NCI-H1417 (cell line): ENCODE measurements around the gene G6PC1.
"Not testable (repeated sequence)": the region's sequence is repeated elsewhere in the genome, so short reads cannot be mapped to it uniquely, and the experiment has no call there.

Experiments used
- DNase-seq, 3 experiments: peaks; one replicate each; lab custom pipeline; 2025; lab: John Stamatoyannopoulos, UW

G6PC1 gene

DNA sequence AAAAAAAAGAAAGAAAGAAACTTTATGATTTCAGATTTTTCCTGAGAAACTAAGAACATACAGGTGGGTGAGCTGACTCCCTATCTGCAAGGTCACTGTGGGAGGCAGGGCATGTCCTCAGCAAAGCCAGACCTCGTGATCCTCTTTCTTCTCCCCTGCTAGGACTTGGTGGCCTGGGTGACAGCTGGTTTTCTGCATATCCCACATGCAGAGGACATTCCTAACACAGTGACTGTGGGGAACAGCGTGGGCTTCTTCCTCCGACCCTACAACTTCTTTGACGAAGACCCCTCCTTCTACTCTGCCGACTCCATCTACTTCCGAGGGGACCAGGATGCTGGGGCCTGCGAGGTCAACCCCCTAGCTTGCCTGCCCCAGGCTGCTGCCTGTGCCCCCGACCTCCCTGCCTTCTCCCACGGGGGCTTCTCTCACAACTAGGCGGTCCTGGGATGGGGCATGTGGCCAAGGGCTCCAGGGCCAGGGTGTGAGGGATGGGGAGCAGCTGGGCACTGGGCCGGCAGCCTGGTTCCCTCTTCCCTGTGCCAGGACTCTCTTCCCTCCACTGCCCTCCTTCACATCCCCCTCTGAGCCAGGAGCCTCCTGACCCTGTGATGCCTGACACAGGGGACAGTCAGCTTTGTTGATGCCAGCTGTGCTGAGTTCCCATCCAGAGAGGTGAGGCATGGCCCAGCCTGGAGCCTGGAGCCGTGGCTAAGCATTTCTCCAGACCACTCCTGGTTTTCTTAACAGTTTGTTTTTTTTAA is 26.5 kb upstream of the G6PC1 start:
- not testable (repeated sequence) for DNase-seq

DNA sequence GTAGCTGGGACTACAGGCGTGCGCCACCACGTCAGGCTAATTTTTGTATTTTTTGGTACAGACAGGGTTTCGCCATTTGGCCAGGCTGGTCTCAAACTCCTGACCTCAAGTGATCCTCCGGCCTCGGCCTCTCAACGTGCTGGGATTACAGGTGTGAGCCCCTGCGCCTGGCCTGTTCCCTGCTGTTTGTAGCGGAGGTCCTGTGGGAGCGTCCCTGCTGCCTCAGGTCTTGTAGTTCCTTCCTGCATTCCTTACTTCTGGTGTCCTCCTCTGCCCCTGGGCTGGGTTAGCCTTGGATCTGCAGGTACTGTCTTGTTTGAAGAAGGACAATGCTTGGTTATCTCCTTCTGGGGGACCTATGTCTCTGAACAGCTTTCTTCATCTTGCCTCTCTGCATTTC is 23.6 kb upstream of the G6PC1 start:
- no peak for DNase-seq

DNA sequence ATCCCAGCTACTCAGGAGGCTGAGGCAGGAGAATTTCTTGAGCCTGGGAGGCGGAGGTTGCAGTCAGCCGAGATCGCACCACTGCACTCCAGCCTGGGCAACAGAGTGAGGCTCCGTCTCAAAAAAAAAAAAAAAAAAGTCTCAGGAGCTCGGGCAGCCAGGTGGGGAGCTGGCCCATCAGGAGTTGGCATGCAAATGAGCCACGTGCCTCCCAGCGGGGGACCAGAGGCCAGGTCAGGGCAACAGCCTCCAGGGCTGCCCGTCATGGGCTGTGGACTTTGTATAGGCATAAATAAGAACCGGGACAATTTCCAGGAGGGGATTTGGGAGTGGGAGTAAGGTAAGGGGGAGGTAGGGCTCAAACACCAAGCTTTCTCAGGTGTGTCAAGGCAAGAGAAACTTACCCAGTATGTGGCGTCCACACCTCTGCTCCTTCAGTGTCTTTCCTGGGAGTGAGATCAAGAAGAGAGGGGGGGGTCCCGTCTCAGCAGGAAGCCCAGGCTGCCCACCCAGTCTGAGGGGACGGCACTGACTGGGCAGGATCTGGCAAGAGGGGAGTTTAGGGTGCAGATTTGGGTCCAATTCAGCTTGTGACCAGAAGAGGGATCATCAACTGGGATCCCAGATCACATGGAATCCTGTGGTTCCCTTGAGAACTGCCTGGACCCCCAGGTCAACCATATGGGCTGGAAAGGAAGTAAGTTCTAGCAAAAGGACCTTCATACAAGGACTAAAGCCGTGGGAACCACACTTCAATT is 22.3 kb upstream of the G6PC1 start:
- peak in 1 of 3 experiments; percentile 19 for DNase-seq

DNA sequence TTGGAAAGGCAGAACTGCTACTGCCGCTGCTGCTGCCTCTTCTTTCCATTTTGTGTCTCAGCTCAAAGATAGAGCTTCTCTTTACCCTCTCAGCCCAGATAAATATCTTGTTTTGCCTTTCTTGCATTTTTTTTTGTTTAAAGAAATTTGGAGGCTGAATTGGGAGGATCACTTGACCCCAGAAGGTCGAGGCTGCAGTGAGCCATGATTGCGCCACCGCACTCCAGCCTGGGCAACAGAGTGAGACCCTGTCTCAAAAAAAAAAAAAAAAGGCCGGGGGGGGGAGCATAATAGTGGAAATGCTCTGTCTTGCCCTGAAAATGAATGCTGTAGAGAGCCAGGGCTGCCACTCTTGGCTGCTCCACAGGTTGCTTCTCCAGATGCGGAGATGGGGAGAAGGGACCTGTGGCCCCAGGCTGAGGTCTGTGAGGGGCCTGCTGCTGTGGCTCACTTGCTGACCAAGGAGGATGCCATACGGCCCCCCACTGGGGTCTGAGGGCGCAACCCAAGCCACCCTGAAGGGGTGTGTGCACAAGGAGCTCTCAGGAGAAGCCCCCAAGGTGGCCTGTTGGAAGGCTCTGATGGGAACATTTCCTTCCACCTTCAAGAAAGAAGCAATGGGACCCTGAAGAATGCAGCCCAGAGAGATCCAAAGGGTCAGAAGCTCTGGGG is 21.5 kb upstream of the G6PC1 start:
- DNase-seq, result no peak

DNA sequence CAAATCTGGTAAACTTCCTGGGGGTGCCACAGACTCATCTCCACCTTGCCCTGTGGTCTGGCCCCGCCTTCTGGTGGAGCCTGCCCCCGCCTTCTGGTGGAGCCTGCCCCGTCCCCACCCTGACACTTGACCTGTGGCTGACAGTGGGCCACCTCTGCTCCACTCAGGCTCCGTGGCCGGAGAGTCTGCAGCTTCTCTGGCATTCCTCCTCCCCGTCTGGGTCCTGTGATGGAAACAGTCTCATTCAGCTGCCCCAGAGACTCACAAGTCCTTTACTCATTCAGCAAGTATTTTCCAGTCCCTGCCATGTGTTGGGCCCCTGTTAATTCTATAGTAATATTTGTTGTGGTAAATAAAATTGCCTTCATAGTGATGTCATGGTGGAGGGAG is 21.0 kb upstream of the G6PC1 start:
- DNase-seq, result no peak

DNA sequence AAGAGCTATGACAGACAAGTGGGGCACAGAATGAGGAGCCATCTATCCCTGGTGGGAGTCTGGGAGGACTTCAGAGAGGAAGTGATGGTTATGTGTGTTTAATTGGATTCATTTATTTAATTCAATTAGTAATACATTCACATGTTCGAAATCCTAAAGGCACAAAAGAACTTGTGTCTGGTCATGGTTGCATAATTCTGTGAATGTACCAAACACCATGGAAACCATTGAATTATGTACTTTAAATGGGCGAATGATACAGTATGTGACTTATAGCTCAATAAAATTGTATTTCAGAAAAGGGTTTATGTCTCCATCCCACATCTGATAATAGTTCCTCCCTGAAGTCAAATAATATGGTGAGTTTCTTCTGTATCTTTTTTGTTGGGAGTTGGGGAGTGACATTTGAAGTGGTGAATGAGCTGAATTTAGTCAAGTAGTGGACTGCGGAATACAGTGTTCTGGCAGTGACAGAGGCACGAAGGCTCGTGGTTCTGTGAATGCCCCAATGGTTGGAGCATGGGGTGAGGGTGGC is 19.8 kb upstream of the G6PC1 start:
- DNase-seq, result no peak

DNA sequence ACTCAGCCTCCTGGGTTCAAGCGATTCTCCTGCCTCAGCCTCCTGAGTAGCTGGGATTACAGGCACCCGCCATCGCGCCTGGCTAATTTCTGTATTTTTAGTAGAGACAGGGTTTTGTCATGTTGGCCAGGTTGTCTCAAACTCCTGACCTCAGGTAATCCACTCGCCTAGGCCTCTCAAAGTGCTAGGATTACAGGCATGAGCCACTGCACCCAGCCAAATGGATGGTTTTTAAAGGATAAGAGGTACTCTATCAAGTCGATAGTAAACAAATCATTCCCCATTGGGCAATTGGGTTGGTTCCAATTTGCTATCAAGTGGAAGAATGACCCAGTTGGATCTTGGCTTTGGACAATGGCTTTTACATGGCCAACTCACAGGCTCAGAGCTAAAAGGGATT is 18.9 kb upstream of the G6PC1 start:
- not testable (repeated sequence) for DNase-seq

DNA sequence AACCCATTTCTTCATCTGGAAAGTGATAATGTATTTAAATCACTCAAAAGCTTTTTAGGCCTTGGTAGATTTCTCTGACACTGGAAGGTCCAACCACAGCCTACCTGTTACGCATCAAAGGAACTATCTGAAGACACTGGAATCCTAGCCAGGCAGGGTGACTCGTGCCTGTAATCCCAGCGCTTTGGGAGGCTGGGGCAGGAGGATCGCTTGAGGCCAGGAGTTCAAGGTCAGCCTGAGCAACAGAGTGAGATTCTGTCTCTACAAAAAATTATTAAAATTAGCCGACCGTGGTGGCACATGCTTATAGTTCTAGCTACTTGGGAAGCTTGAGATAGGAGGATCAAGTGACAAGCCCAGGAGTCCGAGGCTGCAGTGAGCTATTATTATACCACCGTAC is 18.4 kb upstream of the G6PC1 start:
- DNase-seq, result no peak

DNA sequence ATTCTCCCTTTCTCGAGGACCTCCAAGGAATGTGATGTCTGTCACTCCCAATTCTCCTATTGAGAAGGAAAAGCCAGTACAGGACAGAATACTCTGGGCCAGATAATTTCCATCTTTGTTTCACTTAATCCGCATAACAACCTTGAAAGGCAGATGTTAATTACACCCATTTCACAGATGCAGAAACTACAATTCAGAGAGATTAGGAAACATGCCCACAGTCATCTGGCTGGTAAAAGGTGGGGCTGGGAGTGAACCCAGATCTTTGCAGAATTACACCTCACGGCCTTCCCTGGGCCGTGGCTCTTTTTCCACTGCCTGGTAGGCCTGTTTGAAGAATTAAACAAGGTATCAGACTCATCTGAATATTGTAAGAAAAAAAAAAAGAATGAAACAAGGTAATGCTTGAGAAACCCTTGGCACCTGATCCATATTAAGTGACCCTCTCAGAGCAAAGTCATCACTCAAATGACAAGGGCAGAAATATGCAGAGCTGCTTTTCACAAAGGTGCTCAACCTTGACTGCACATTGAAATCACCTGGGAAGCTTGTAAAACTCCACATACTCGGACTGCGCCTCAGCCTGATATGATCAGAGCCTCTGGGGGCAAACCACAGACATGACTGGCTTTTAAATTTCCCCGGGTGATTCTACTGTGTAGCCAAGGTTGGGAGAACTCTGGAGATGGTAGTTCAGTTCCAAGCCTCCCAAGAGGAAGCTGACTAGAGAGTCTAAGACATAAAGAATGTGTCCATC is 16.6 kb upstream of the G6PC1 start:
- no peak for DNase-seq

DNA sequence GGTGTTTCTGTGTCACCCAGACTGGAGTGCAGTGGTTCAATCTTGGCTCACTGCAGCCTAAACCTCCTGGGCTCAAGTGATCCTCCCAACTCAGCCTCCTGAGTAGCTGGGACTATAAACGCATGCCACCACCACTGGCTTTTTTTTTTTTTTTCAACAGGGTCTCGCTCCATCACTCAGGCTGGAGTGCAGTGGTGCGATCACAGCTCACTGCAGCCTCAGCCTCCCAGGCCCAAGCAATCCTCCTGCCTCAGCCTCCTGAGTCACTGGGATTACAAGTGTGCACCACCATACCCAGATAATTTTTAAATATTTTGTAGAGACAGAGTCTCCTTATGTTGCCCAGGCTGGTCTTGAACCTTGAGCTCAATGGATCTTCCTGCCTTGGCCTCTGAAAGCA is 14.8 kb upstream of the G6PC1 start:
- not testable (repeated sequence) for DNase-seq

DNA sequence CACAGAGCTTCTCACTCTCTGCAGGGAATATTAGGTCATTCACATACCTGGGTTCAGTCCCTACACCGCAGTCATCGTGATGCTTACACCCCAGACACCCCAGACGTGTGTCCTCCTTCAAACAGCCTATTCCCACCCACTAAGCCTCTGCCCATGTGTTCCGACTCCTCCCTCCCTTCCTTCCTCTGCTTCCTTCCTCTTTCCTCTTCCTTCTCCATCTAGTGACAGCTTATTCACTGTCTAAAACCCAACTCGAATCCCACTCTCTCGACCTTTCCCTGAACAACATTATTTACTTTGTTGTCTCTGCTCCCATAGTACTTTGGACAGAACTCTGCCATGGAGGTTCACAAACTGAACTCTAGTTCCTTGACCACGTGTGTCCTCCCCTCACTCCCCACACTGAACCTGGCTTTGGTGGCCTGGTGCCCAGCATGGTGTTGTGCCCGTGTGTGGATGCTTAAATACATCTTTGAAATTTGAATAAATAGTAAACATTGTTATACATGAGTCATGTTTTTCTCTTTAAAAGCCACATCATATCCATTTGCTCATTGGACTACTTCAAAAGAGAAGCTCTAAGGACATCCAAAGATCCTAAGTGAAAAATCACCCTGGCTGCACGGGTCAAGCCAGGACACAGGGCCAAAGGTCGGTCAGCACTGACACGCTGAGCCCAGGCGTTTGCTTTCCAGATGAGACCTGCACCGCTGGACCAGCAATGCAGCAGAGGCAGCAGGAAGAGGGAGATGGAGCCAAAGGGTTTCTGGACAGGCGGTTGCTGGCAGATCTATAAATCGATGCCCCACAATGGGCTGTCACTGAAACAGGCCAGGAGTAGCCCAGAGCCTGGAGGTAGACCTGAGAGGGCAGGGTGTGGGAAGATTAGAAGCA is 14.1 kb upstream of the G6PC1 start:
- no peak for DNase-seq

DNA sequence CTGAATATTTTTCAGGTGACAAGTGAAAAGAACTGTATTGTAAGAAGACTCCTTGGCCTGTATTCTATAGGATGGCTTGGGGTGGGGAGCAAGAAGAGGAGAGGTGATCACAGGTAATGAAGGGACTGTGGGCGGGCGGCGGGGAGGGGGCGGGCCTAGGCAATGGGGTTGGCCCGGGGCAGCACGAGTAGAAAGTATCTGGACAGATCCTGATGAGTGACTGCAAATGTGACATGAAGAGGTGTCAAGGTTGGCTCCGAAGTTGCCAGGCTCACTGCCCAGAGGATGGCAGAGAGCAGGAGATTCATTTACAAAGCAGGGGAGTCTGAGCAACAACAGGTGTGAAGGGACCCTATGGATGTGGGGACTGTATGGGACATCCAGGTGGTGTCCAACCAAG is 10.8 kb upstream of the G6PC1 start:
- no peak for DNase-seq

DNA sequence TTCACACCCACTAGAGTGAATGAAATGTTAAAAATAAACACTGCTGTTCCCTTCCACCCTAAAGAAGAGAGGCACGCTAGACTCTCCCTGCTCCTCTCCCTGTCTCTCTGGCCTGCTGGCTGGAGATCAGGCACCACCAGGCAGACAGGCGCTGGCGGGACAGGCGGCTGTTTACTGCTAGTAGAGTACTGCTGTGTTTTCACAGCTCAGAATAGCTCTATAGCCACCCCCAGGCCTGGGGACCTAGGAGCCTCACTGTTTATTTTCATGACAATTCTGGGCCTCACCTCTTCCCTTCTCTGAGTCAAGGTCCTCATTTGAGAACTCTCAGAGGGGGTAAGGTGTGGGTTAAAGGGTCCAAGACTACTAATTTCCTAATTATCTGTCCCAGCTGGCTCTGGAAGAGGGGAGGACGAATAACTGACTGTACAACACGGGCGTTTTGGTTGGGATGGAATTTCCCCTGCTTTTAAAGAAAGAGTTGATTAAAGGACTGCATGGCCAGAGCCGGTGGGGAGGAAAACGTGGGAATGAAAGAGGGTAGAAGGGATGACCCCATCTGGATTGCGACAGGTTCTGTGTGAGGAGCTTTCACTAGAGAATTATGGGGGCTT is 9.0 kb upstream of the G6PC1 start:
- peak in 1 of 3 experiments; percentile 15 for DNase-seq

DNA sequence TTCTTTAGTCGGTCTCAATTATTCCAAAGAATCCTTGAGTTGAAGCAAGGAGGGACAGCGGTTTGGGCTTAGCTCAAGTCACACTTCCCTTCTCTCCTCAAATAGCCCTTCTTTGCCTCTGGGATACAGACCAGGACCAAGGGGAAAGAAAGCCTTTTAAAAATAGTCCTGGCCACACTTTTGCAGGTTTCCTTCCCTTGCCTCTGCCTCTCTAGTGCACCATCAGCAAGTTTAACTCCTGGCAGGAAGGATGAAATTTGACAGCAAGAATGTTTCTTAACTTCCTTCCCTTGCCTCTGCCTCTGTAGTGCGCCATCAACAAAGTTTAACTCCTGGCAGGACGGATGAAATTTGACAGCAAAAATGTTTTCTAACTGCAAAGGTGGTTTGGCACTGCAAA is 7.2 kb upstream of the G6PC1 start:
- DNase-seq, result no peak

DNA sequence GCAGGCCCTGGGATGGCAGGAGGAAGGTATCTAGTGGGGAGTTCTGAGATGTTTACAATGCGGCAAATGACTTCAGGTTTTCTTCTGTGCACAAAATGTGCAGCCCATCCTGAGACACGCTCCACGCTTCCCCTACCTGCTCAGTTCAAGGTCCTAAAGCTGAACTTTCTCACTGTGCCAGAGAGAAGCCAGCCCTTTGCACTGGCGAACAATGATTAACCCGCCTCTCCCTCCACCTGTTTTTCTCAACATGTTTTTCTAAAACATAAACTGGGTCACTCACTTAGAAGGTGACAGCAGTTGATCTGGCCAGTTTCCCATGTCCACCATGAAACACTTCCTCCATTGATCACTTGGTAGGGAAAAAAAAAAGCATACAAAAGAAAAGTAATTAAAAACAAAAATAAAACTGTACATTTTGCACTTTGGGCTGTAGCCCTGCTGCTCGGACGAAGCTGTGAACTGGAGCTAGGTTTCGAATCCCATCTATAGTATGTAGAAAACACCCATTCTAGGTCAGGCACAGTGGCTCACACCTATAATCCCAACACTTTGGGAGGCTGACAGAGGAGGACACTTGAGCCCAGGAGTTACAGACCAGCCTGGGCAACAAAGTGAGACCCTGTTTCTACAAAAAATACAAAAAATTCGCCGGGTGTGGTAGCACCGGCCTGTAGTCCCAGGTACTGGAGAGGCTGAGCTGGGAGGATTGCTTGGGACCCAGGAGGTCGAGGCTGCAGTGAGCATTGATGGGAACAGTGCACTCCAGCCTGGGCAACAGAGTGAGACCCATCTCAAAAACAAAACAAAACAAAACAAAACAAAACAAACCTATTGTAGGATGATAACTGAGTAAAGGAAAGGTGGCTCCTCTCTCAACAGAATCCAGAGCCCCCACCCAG is 6.1 kb upstream of the G6PC1 start:
- DNase-seq, result no peak

DNA sequence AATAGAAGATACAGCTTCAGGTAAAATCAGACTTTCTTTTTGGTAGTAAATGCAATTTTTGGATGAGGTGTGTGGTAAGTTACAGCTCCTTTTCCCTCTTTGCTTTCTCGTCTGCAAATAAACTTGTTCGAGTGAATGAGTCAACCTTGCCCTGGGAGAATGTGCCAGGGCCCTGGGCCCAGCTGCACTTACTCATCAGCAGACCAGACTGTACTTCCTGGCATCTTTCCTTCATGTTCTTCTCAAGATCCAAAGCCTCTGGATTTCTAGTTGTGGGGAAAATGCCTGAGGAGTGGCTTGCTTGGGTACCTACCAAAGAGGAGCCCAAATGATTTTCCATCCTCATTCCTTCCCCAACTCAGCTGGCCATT is 5.4 kb upstream of the G6PC1 start:
- DNase-seq, result no peak

DNA sequence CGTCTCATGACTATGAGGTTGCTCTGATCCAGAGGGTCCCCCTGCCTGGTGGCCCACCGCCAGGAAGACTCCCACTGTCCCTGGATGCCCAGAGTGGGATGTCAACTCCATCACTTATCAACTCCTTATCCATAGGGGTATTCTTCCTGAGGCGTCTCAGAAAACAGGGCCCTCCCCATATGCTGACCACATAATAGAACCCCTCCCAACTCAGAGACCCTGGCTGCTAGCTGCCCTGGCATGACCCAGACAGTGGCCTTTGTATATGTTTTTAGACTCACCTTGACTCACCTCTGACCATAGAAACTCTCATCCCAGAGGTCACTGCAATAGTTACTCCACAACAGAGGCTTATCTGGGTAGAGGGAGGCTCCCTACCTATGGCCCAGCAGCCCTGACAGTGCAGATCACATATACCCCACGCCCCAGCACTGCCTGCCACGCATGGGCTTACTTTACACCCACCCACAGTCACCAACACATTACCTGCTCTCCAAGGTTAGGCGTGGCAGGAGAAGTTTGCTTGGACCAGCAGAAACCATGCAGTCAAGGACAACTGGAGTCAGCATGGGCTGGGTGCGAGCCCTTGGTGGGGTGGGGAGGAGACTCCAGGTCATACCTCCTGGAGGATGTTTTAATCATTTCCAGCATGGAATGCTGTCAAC is 2.3 kb upstream of the G6PC1 start:
- no peak for DNase-seq

DNA sequence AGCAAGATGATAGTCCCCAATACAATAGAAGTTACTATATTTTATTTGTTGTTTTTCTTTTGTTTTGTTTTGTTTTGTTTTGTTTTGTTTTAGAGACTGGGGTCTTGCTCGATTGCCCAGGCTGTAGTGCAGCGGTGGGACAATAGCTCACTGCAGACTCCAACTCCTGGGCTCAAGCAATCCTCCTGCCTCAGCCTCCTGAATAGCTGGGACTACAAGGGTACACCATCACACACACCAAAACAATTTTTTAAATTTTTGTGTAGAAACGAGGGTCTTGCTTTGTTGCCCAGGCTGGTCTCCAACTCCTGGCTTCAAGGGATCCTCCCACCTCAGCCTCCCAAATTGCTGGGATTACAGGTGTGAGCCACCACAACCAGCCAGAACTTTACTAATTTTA is 618 bp upstream of the G6PC1 start:
- not testable (repeated sequence) for DNase-seq
